H9 (cell line): ENCODE data around the gene PLAAT1. TPM values are rescaled to one million over a fixed set of nuclear protein-coding genes. Genes with fewer than 3 reads are reported as not detected.

Source experiments
- DNase-seq: peaks from one replicate; pipeline ENCODE4 v3.0.0-alpha.2; 2017
- H2AFZ ChIP-seq: one replicate; pipeline ENCODE4 v1.6.1; 2013; ENCODE audit warnings: mild to moderate bottlenecking, low read length, control low read depth, moderate library complexity
- H2AK5ac ChIP-seq: 2 replicates; pipeline ENCODE4 v1.6.1; 2013; ENCODE audit warnings: low read length, control low read depth, mixed read lengths; ENCODE audit not compliant: insufficient read length
- H2BK120ac ChIP-seq: one replicate; pipeline ENCODE4 v1.6.1; 2013; ENCODE audit warnings: low read depth, mild to moderate bottlenecking, low read length, control low read depth, inconsistent platforms; ENCODE audit not compliant: poor library complexity, severe bottlenecking
- H2BK12ac ChIP-seq: 2 replicates; pipeline ENCODE4 v1.6.1; 2013; ENCODE audit warnings: low read length, control low read depth, mixed read lengths, low read depth; ENCODE audit not compliant: insufficient read length
- H2BK15ac ChIP-seq: 2 replicates; pipeline ENCODE4 v1.6.1; 2013; ENCODE audit warnings: low read depth, low read length, control low read depth
- H2BK20ac ChIP-seq: one replicate; pipeline ENCODE4 v1.6.1; 2013; ENCODE audit warnings: low read depth, mild to moderate bottlenecking, low read length, control low read depth, inconsistent platforms; ENCODE audit not compliant: poor library complexity, severe bottlenecking
- H2BK5ac ChIP-seq: 2 replicates; pipeline ENCODE4 v1.6.1; 2013; ENCODE audit warnings: low read length, control low read depth, mixed read lengths; ENCODE audit not compliant: insufficient read length
- H3K14ac ChIP-seq: 2 replicates; pipeline ENCODE4 v1.6.1; 2013; ENCODE audit warnings: low read length, control low read depth; ENCODE audit not compliant: insufficient read depth
- H3K18ac ChIP-seq: 2 replicates; pipeline ENCODE4 v1.6.1; 2013; ENCODE audit warnings: low read depth, mild to moderate bottlenecking, mixed read lengths, low read length, control low read depth; ENCODE audit not compliant: insufficient read length
- H3K23ac ChIP-seq: 2 replicates; pipeline ENCODE4 v1.6.1; 2013; ENCODE audit warnings: low read length, control low read depth, mixed read lengths, low read depth; ENCODE audit not compliant: insufficient read length
- H3K23me2 ChIP-seq: 2 replicates; pipeline ENCODE4 v1.6.1; 2013; ENCODE audit warnings: low read depth, mild to moderate bottlenecking, mixed read lengths, low read length, control low read depth; ENCODE audit not compliant: insufficient read length, poor library complexity, severe bottlenecking
- H3K27ac ChIP-seq: 2 replicates; pipeline ENCODE4 v1.5.1; 2013; ENCODE audit warnings: low read length, control low read depth, mixed read lengths, low read depth; ENCODE audit not compliant: insufficient read length
- H3K27me3 ChIP-seq: 2 replicates; pipeline ENCODE4 v1.6.1; 2013; ENCODE audit warnings: low read length, control low read depth, inconsistent platforms; ENCODE audit not compliant: insufficient read depth
- H3K4ac ChIP-seq: 2 replicates; pipeline ENCODE4 v1.6.1; 2013; ENCODE audit warnings: low read depth, mild to moderate bottlenecking, control low read depth, inconsistent platforms, low read length, moderate library complexity
- H3K4me1 ChIP-seq: 2 replicates; pipeline ENCODE4 v1.6.1; 2013; ENCODE audit warnings: low read length, control low read depth, inconsistent platforms; ENCODE audit not compliant: insufficient read depth
- H3K4me2 ChIP-seq: 2 replicates; pipeline ENCODE4 v1.6.1; 2013; ENCODE audit warnings: low read length, control low read depth, mixed read lengths; ENCODE audit not compliant: insufficient read length, insufficient read depth
- H3K56ac ChIP-seq: 2 replicates; pipeline ENCODE4 v1.6.1; 2013; ENCODE audit warnings: low read depth, mild to moderate bottlenecking, mixed read lengths, low read length, control low read depth; ENCODE audit not compliant: insufficient read length
- H3K79me1 ChIP-seq: 2 replicates; pipeline ENCODE4 v1.6.1; 2013; ENCODE audit warnings: low read depth, mild to moderate bottlenecking, moderate library complexity, low read length, control low read depth, inconsistent platforms; ENCODE audit not compliant: insufficient read depth, poor library complexity, severe bottlenecking
- H3K79me2 ChIP-seq: 2 replicates; pipeline ENCODE4 v1.6.1; 2013; ENCODE audit warnings: low read length, control low read depth, inconsistent platforms; ENCODE audit not compliant: insufficient read depth
- H3K9ac ChIP-seq: 2 replicates; pipeline ENCODE4 v1.6.1; 2013; ENCODE audit warnings: low read length, control low read depth, mixed read lengths; ENCODE audit not compliant: insufficient read length; ENCODE audit errors: extremely low read depth
- H3K9me3 ChIP-seq: one replicate; pipeline ENCODE4 v1.6.1; 2013; ENCODE audit warnings: low read depth, low read length, inconsistent platforms; ENCODE audit not compliant: control insufficient read depth
- H3T11ph ChIP-seq: one replicate; pipeline ENCODE4 v1.6.1; 2013; ENCODE audit warnings: mild to moderate bottlenecking, low read length, control low read depth, inconsistent platforms
- H4K20me1 ChIP-seq: one replicate; pipeline ENCODE4 v1.6.1; 2013; ENCODE audit not compliant: control insufficient read depth, insufficient read length, insufficient read depth
- H4K5ac ChIP-seq: 2 replicates; pipeline ENCODE4 v1.6.1; 2013; ENCODE audit warnings: low read depth, mild to moderate bottlenecking, mixed read lengths, low read length, control low read depth; ENCODE audit not compliant: insufficient read length
- H4K8ac ChIP-seq: replicated peaks from 2 replicates; pipeline ENCODE4 v1.6.1; 2013; ENCODE audit warnings: low read length, control low read depth, mixed read lengths, low read depth; ENCODE audit not compliant: insufficient read length
- H4K91ac ChIP-seq: 2 replicates; pipeline ENCODE4 v1.6.1; 2013; ENCODE audit warnings: low read depth, mild to moderate bottlenecking, moderate library complexity, mixed read lengths, low read length, control low read depth; ENCODE audit not compliant: insufficient read length
- H3K27ac Mint-ChIP-seq, 3 experiments: 2 replicates in 2 of 3; 3 replicates in 1 of 3; pipeline ENCODE4 v1.8.0; 2020 to 2021; ENCODE audit warnings: mixed read lengths in 3 of 3, mild to moderate bottlenecking in 1 of 3, moderate library complexity in 1 of 3
- H3K27me3 Mint-ChIP-seq: 2 replicates; pipeline ENCODE4 v1.8.0; 2021; ENCODE audit warnings: low read depth, mild to moderate bottlenecking, moderate library complexity, mixed read lengths
- H3K36me3 Mint-ChIP-seq, 3 experiments: 2 replicates in 2 of 3; 3 replicates in 1 of 3; pipeline ENCODE4 v1.8.0; 2020 to 2021; ENCODE audit warnings: low read depth in 3 of 3, mixed read lengths in 3 of 3; ENCODE audit not compliant: insufficient read depth in 1 of 3
- H3K4me1 Mint-ChIP-seq, 2 experiments: 2 replicates each; pipeline ENCODE4 v1.8.0; 2020; ENCODE audit warnings: mixed read lengths in 2 of 2
- H3K4me3 Mint-ChIP-seq, 2 experiments: 2 replicates in 1 of 2; 3 replicates in 1 of 2; pipeline ENCODE4 v1.8.0; 2020 to 2021; ENCODE audit warnings: mild to moderate bottlenecking in 2 of 2, mixed read lengths in 2 of 2, moderate library complexity in 1 of 2
- H3K9me3 Mint-ChIP-seq, 2 experiments: 2 replicates in 1 of 2; 3 replicates in 1 of 2; pipeline ENCODE4 v1.8.0; 2020; ENCODE audit warnings: mild to moderate bottlenecking in 2 of 2, mixed read lengths in 2 of 2, moderate library complexity in 1 of 2
- WGBS: extraction: QIAGEN DNeasy Blood & Tissue Kit; methylation state at CpG from one replicate; pipeline ENCODE4 v1.1.7; 2013; ENCODE audit warnings: missing lambda C conversion rate, low lambda C conversion rate, mixed read lengths; ENCODE audit not compliant: insufficient read length; ENCODE audit errors: extremely low coverage; 5-methylcytosine and 5-hydroxymethylcytosine counted together
- total RNA-seq: library from RNA; stranded (reverse); gene quantifications from 2 replicates; pipeline ENCODE4 v1.2.1, GENCODE V29; 2021
- TF ChIP-seq, protein P1 (sequence below): fragments of 200-600 bp; sonication (generic); conservative IDR thresholded peaks from 3 replicates; pipeline ENCODE4 v1.8.0; 2021; ENCODE audit warnings: antibody characterized with exemption, mild to moderate bottlenecking

Gene PLAAT1
- total RNA-seq, 1 experiment from 2014 or later: 4.4 TPM

DNA sequence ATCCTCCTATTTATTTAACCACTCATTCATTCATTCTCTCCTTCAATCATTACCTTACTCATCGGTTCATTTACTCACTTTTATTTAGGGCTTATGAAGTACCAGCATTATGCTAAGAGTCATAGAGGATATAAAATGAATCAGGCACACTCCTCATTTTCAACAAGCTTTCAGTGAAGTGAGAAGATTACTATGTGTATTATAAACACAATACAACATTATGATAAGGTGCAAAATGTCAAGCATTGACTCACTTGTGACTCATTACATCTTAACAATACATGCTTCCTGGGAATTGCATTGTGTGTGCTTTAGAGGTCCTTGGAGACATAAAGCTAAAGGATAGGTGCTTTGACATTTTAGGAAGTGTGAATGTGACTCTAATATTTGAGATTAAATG, 60.4 kb downstream of the PLAAT1 start:
- Mint-ChIP-seq H3K27ac (no peak overlapping the region), H3K4me3 (no peak overlapping the region), H3K27me3 (no peaks in the 10 kb centered on the region), H3K9me3 (peaks cover 4 to 6% of the 10 kb centered on the region in 2 experiments; a peak in 4 of 5 replicates), H3K4me1 (peaks cover 0 to 2% of the 10 kb centered on the region in 2 experiments; a peak in 1 of 4 replicates), H3K36me3 (peaks cover 0 to 4% (median 0%) of the 10 kb centered on the region in 3 experiments; a peak in 1 of 7 replicates)
- Histone ChIP-seq H3K4ac (no peak overlapping the region), H4K91ac (no peak overlapping the region), H4K8ac (no peak overlapping the region), H3K9ac (no peak overlapping the region), H3K4me2 (no peak overlapping the region), H3K79me1 (no peaks in the 10 kb centered on the region), H4K5ac (no peak overlapping the region), H3K18ac (no peak overlapping the region), H3K79me2 (no peaks in the 10 kb centered on the region), H3K56ac (no peak overlapping the region), H3K23ac (no peak overlapping the region), H3K4me1 (no peaks in the 10 kb centered on the region), H2BK15ac (no peak overlapping the region), H3K27ac (no peak overlapping the region), H2BK120ac (no peak overlapping the region), H2AFZ (no peak overlapping the region), H2BK12ac (no peak overlapping the region), H3K23me2 (no peaks in the 10 kb centered on the region), H3T11ph (no peak overlapping the region), H3K9me3 (no peaks in the 10 kb centered on the region), H3K27me3 (no peaks in the 10 kb centered on the region), H2AK5ac (no peak overlapping the region), H2BK20ac (no peak overlapping the region), H3K14ac (no peak overlapping the region), H2BK5ac (no peak overlapping the region), H4K20me1 (no peaks in the 10 kb centered on the region)
- no peak for DNase-seq
- TF ChIP-seq, protein P1, sequence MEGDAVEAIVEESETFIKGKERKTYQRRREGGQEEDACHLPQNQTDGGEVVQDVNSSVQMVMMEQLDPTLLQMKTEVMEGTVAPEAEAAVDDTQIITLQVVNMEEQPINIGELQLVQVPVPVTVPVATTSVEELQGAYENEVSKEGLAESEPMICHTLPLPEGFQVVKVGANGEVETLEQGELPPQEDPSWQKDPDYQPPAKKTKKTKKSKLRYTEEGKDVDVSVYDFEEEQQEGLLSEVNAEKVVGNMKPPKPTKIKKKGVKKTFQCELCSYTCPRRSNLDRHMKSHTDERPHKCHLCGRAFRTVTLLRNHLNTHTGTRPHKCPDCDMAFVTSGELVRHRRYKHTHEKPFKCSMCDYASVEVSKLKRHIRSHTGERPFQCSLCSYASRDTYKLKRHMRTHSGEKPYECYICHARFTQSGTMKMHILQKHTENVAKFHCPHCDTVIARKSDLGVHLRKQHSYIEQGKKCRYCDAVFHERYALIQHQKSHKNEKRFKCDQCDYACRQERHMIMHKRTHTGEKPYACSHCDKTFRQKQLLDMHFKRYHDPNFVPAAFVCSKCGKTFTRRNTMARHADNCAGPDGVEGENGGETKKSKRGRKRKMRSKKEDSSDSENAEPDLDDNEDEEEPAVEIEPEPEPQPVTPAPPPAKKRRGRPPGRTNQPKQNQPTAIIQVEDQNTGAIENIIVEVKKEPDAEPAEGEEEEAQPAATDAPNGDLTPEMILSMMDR: no peak
- WGBS: 100% methylated on average over 1 of the region's 1 CpG
